ENCODE results near the gene CYP2W1. TPM values are rescaled to one million over a fixed set of nuclear protein-coding genes. Genes with fewer than 3 reads are reported as not detected.

Gene CYP2W1
- total RNA-seq, 1 experiment from 2014 or later = not detected

- RAD21 ChIA-PET (ENCODE audit: low non-redundant PET in 1 of 2, low total read pairs in 2 of 2, uncharacterized antibody in 2 of 2, unreplicated experiment in 2 of 2) = no interaction called here
- POLR2A ChIA-PET = no interaction called here
- CTCF ChIA-PET = no interaction called here
These were observed 3.0 kb upstream of the CYP2W1 start for GRCh38 chr7:979886-980571.

More at GRCh38 chr7:979886-980571, 3.0 kb upstream of the CYP2W1 start:
- H3K27me3 ChIP-seq (ENCODE audit: insufficient read depth, low read length) = no peaks in the 10 kb centered on the region
- no peaks in the 10 kb centered on the region; a peak in 1 of 4 replicates for H3K9me3 ChIP-seq (ENCODE audit: control insufficient read depth in 1 of 2, insufficient read depth in 1 of 2, low read depth in 1 of 2, low read length in 2 of 2)
- no peak overlapping the region for H3K27ac ChIP-seq (ENCODE audit: low read depth, low read length)
- DNase-seq (ENCODE audit: low read depth, low spot score) (no peak), ATAC-seq (no peak)
- intact Hi-C loops (cut with micrococcal nuclease) = no loop called here
- peaks cover 3% of the 10 kb centered on the region; the same call in 1 of the 2 replicates for H3K79me2 ChIP-seq (ENCODE audit: insufficient read depth, low read length)
- no peak overlapping the region for H3K4me2 ChIP-seq (ENCODE audit: low read length)
- H3K4me1 ChIP-seq (ENCODE audit: control insufficient read depth in 1 of 2, insufficient read depth in 2 of 2, low read length in 2 of 2) = peaks cover 0 to 5% of the 10 kb centered on the region in 2 experiments; a peak in 2 of 4 replicates
- no TSS peak for BruUV-seq (replicated peaks)
- no peaks in the 10 kb centered on the region for H3K36me3 ChIP-seq (ENCODE audit: control insufficient read depth in 1 of 2, insufficient read depth in 2 of 2, low read length in 2 of 2)
- no peak overlapping the region for H3K9ac ChIP-seq (ENCODE audit: low read length)
- no peaks in the 10 kb centered on the region for H3K9me2 ChIP-seq (ENCODE audit: insufficient read depth)
- H3K4me3 ChIP-seq (replicated peaks in 1 of 2; ENCODE audit: low read depth in 1 of 2, low read length in 2 of 2) = no peak overlapping the region
- H2AFZ ChIP-seq (ENCODE audit: low read depth, low read length, poor library complexity, severe bottlenecking) = no peak overlapping the region
- H4K20me1 ChIP-seq (ENCODE audit: insufficient read depth) = no peaks in the 10 kb centered on the region
- TF ChIP-seq EGR1 (IDR thresholded peaks at IDR 0.05; ENCODE audit: low read depth) (no peak), EZH2phosphoT487 (IDR thresholded peaks at IDR 0.05; ENCODE audit: borderline replicate concordance) (no peak), RAD21 (IDR thresholded peaks at IDR 0.05; ENCODE audit: low read depth) (no peak), POLR2A (IDR thresholded peaks at IDR 0.05; ENCODE audit: borderline replicate concordance, extremely low read depth, insufficient read depth, insufficient read length) (no peak), ZNF274 (IDR thresholded peaks at IDR 0.05; ENCODE audit: low read depth, low read length) (no peak), POLR2AphosphoS5 (IDR thresholded peaks at IDR 0.05; ENCODE audit: low read depth, low read length) (no peak), ATF3 (IDR thresholded peaks at IDR 0.05) (no peak), ELF1 (IDR thresholded peaks at IDR 0.05; ENCODE audit: borderline replicate concordance, low read depth) (no peak), SIN3A (IDR thresholded peaks at IDR 0.05; ENCODE audit: low read depth) (no peak), EZH2 (IDR thresholded peaks at IDR 0.05) (no peak), TCF7L2 (IDR thresholded peaks at IDR 0.05; ENCODE audit: borderline replicate concordance, extremely low read depth, insufficient read depth, insufficient read length) (no peak), SRF (IDR thresholded peaks at IDR 0.05; ENCODE audit: low read depth) (no peak), CBX3 (IDR thresholded peaks at IDR 0.05; ENCODE audit: low read depth) (no peak), FOSL1 (IDR thresholded peaks at IDR 0.05; ENCODE audit: low read depth) (no peak)
- TF ChIP-seq, protein P1, sequence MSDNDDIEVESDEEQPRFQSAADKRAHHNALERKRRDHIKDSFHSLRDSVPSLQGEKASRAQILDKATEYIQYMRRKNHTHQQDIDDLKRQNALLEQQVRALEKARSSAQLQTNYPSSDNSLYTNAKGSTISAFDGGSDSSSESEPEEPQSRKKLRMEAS (IDR thresholded peaks at IDR 0.05) = no peak
- TF ChIP-seq, protein P2, sequence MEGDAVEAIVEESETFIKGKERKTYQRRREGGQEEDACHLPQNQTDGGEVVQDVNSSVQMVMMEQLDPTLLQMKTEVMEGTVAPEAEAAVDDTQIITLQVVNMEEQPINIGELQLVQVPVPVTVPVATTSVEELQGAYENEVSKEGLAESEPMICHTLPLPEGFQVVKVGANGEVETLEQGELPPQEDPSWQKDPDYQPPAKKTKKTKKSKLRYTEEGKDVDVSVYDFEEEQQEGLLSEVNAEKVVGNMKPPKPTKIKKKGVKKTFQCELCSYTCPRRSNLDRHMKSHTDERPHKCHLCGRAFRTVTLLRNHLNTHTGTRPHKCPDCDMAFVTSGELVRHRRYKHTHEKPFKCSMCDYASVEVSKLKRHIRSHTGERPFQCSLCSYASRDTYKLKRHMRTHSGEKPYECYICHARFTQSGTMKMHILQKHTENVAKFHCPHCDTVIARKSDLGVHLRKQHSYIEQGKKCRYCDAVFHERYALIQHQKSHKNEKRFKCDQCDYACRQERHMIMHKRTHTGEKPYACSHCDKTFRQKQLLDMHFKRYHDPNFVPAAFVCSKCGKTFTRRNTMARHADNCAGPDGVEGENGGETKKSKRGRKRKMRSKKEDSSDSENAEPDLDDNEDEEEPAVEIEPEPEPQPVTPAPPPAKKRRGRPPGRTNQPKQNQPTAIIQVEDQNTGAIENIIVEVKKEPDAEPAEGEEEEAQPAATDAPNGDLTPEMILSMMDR (IDR thresholded peaks at IDR 0.05 in 2 of 3, conservative IDR thresholded peaks at IDR 0.05 in 1 of 3; ENCODE audit: borderline replicate concordance in 1 of 3, insufficient read depth in 1 of 3, low read depth in 2 of 3, low read length in 2 of 3) = no peak
- TF ChIP-seq, protein P3, sequence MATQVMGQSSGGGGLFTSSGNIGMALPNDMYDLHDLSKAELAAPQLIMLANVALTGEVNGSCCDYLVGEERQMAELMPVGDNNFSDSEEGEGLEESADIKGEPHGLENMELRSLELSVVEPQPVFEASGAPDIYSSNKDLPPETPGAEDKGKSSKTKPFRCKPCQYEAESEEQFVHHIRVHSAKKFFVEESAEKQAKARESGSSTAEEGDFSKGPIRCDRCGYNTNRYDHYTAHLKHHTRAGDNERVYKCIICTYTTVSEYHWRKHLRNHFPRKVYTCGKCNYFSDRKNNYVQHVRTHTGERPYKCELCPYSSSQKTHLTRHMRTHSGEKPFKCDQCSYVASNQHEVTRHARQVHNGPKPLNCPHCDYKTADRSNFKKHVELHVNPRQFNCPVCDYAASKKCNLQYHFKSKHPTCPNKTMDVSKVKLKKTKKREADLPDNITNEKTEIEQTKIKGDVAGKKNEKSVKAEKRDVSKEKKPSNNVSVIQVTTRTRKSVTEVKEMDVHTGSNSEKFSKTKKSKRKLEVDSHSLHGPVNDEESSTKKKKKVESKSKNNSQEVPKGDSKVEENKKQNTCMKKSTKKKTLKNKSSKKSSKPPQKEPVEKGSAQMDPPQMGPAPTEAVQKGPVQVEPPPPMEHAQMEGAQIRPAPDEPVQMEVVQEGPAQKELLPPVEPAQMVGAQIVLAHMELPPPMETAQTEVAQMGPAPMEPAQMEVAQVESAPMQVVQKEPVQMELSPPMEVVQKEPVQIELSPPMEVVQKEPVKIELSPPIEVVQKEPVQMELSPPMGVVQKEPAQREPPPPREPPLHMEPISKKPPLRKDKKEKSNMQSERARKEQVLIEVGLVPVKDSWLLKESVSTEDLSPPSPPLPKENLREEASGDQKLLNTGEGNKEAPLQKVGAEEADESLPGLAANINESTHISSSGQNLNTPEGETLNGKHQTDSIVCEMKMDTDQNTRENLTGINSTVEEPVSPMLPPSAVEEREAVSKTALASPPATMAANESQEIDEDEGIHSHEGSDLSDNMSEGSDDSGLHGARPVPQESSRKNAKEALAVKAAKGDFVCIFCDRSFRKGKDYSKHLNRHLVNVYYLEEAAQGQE (IDR thresholded peaks at IDR 0.05; ENCODE audit: low read depth) = no peak
